Measurements from ENCODE around the gene PTPN14. TPM values are rescaled to one million over a fixed set of nuclear protein-coding genes. Genes with fewer than 3 reads are reported as not detected.

PTPN14 gene
- total RNA-seq, 1 experiment from 2014 or later, result 37.5 TPM

DNA sequence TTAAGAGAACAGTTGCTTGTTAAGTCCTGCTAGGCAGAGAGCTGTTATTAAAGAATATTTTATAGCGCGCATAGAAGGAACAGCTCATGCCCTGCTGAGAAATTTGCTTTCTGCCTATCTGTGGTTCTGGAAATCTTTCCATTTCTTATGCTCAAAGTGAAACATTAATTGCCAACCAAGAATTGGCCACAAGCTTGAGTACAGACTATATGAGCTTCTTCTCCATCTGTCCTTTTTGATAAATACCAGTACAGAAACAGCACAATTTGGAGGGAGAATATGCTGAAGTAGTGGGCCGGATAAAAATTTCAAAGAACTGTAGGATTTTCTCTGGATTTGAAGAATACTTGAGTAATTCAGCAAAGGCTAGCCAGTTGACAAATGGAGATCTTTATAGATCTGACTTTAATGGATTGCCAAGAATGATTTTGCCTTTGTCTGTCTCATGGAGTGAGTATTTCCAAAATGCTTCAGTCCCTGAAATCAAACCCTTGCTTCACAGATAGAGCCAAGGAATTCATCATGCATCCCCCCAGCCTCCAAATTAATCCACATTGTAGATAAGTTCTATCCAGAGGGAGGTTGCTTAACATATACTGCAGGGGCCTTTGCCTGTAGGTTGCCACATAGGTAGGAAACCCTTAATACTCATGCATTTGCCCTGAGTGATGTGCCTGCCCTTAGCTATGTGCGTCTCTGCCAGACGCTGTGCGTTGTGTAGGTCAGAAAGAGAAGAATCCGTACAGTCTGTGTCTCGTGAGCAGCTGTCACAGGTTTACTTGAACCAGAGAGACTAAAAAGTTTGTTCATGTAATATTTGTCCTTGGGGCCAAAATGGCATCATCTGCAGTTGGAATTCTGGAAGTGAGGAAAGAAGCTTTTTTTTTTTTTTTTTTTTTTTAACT, 226.3 kb downstream of the PTPN14 start:
- Histone ChIP-seq H3K9me2 (ENCODE audit: insufficient read depth) (no peaks in the 10 kb centered on the region), H3K27ac (ENCODE audit: low read depth, low read length) (no peak overlapping the region), H2AFZ (ENCODE audit: low read depth, low read length, poor library complexity, severe bottlenecking) (no peak overlapping the region), H3K4me3 (replicated peaks in 1 of 2; ENCODE audit: low read depth in 1 of 2, low read length in 2 of 2) (no peak overlapping the region), H4K20me1 (ENCODE audit: insufficient read depth) (peaks cover 4% of the 10 kb centered on the region; the same call in 1 of the 2 replicates), H3K36me3 (ENCODE audit: control insufficient read depth in 1 of 2, insufficient read depth in 2 of 2, low read length in 2 of 2) (no peaks in the 10 kb centered on the region), H3K4me2 (ENCODE audit: low read length) (no peak overlapping the region), H3K79me2 (ENCODE audit: insufficient read depth, low read length) (no peaks in the 10 kb centered on the region), H3K9me3 (ENCODE audit: control insufficient read depth in 1 of 2, insufficient read depth in 1 of 2, low read depth in 1 of 2, low read length in 2 of 2) (no peaks in the 10 kb centered on the region), H3K27me3 (ENCODE audit: insufficient read depth, low read length) (no peaks in the 10 kb centered on the region), H3K4me1 (ENCODE audit: control insufficient read depth in 1 of 2, insufficient read depth in 2 of 2, low read length in 2 of 2) (no peaks in the 10 kb centered on the region), H3K9ac (ENCODE audit: low read length) (no peak overlapping the region)
- no TSS peak for BruUV-seq (replicated peaks)
- TF ChIP-seq, protein P1, sequence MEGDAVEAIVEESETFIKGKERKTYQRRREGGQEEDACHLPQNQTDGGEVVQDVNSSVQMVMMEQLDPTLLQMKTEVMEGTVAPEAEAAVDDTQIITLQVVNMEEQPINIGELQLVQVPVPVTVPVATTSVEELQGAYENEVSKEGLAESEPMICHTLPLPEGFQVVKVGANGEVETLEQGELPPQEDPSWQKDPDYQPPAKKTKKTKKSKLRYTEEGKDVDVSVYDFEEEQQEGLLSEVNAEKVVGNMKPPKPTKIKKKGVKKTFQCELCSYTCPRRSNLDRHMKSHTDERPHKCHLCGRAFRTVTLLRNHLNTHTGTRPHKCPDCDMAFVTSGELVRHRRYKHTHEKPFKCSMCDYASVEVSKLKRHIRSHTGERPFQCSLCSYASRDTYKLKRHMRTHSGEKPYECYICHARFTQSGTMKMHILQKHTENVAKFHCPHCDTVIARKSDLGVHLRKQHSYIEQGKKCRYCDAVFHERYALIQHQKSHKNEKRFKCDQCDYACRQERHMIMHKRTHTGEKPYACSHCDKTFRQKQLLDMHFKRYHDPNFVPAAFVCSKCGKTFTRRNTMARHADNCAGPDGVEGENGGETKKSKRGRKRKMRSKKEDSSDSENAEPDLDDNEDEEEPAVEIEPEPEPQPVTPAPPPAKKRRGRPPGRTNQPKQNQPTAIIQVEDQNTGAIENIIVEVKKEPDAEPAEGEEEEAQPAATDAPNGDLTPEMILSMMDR (IDR thresholded peaks at IDR 0.05 in 2 of 3, conservative IDR thresholded peaks at IDR 0.05 in 1 of 3; ENCODE audit: borderline replicate concordance in 1 of 3, insufficient read depth in 1 of 3, low read depth in 2 of 3, low read length in 2 of 3), result no peak
- no peak for TF ChIP-seq SRF (IDR thresholded peaks at IDR 0.05; ENCODE audit: low read depth)
- TF ChIP-seq EZH2 (IDR thresholded peaks at IDR 0.05), result no peak
- TF ChIP-seq ZNF274 (IDR thresholded peaks at IDR 0.05; ENCODE audit: low read depth, low read length), result no peak
- no peak for TF ChIP-seq YY1 (IDR thresholded peaks at IDR 0.05; ENCODE audit: extremely low read depth, insufficient replicate concordance, low read depth, low read length)
- no peak for TF ChIP-seq FOSL1 (IDR thresholded peaks at IDR 0.05; ENCODE audit: low read depth)
- TF ChIP-seq, protein P2, sequence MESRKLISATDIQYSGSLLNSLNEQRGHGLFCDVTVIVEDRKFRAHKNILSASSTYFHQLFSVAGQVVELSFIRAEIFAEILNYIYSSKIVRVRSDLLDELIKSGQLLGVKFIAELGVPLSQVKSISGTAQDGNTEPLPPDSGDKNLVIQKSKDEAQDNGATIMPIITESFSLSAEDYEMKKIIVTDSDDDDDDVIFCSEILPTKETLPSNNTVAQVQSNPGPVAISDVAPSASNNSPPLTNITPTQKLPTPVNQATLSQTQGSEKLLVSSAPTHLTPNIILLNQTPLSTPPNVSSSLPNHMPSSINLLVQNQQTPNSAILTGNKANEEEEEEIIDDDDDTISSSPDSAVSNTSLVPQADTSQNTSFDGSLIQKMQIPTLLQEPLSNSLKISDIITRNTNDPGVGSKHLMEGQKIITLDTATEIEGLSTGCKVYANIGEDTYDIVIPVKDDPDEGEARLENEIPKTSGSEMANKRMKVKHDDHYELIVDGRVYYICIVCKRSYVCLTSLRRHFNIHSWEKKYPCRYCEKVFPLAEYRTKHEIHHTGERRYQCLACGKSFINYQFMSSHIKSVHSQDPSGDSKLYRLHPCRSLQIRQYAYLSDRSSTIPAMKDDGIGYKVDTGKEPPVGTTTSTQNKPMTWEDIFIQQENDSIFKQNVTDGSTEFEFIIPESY (IDR thresholded peaks at IDR 0.05; ENCODE audit: extremely low read depth, insufficient replicate concordance, low read length), result no peak
- TF ChIP-seq, protein P3, sequence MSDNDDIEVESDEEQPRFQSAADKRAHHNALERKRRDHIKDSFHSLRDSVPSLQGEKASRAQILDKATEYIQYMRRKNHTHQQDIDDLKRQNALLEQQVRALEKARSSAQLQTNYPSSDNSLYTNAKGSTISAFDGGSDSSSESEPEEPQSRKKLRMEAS (IDR thresholded peaks at IDR 0.05), result no peak
- TF ChIP-seq TCF7L2 (IDR thresholded peaks at IDR 0.05; ENCODE audit: borderline replicate concordance, extremely low read depth, insufficient read depth, insufficient read length), result no peak
- TF ChIP-seq JUND (IDR thresholded peaks at IDR 0.05), result no peak
- TF ChIP-seq SIN3A (IDR thresholded peaks at IDR 0.05; ENCODE audit: low read depth), result no peak
- TF ChIP-seq EGR1 (IDR thresholded peaks at IDR 0.05; ENCODE audit: low read depth), result no peak
- DNase-seq (ENCODE audit: low read depth, low spot score), result no peak
- ATAC-seq, result no peak
- ChIA-PET POLR2A (no interaction called here), CTCF (interaction anchor here (1.1 kb wide), 1 partner anchor 111 kb away, joined by 5 read pairs; no protein-coding TSS in a partner anchor), RAD21 (ENCODE audit: low non-redundant PET in 1 of 2, low total read pairs in 2 of 2, uncharacterized antibody in 2 of 2, unreplicated experiment in 2 of 2) (interaction anchor here (0.6 kb wide), 2 partner anchors 111 kb away, joined by 3 to 4 read pairs; no protein-coding TSS in a partner anchor)
- intact Hi-C loops (cut with micrococcal nuclease), result loop anchor here (5.0 kb wide), 3 partner anchors 953 to 1203 kb away; no protein-coding TSS in a partner anchor
